IgD-negative memory B cell (primary cell): ENCODE measurements around the gene NHSL1. TPM values are rescaled to one million over a fixed set of nuclear protein-coding genes. Genes with fewer than 3 reads are reported as not detected.

Experiments
- H3K27ac Mint-ChIP-seq, 3 donors: one replicate each; pipeline ENCODE4 v1.8.0; 2020 to 2022; ENCODE audit warnings: mild to moderate bottlenecking in 3 of 3, mixed read lengths in 3 of 3, moderate library complexity in 1 of 3
- H3K27me3 Mint-ChIP-seq: one replicate; pipeline ENCODE4 v1.8.0; 2021; ENCODE audit warnings: mixed read lengths
- H3K36me3 Mint-ChIP-seq: one replicate; pipeline ENCODE4 v1.8.0; 2020; ENCODE audit warnings: mild to moderate bottlenecking, mixed read lengths
- H3K4me1 Mint-ChIP-seq, 3 donors: one replicate each; pipeline ENCODE4 v1.8.0; 2020 to 2022; ENCODE audit warnings: mixed read lengths in 3 of 3, mild to moderate bottlenecking in 1 of 3
- H3K4me3 Mint-ChIP-seq, 4 donors: one replicate each; pipeline ENCODE4 v1.8.0; 2020 to 2022; ENCODE audit warnings: mild to moderate bottlenecking in 4 of 4, mixed read lengths in 4 of 4, moderate library complexity in 3 of 4
- H3K9me3 Mint-ChIP-seq, 3 donors: one replicate each; pipeline ENCODE4 v1.8.0; 2020 to 2021; ENCODE audit warnings: mixed read lengths in 3 of 3, mild to moderate bottlenecking in 1 of 3
- polyA plus RNA-seq: library from polyadenylated mRNA; unstranded; fragments of 300-500 nt; fragmentation: Illumina TruSeq; gene quantifications from one replicate; pipeline ENCODE4 v1.2.3, GENCODE V29; 2021

The NHSL1 gene
- polyA plus RNA-seq, 1 donor from 2014 or later = not detected

GRCh38 chr6:138467901-138468300 is 31.4 kb downstream of the NHSL1 start:
- no peaks in the 10 kb centered on the region for H3K36me3 Mint-ChIP-seq
- peaks cover 1% of the 10 kb centered on the region for H3K27me3 Mint-ChIP-seq
- peak overlapping the region in 1 of 3 donors; percentile 57 for H3K27ac Mint-ChIP-seq
- H3K4me1 Mint-ChIP-seq = no peaks in the 10 kb centered on the region
- no peak overlapping the region for H3K4me3 Mint-ChIP-seq
- no peaks in the 10 kb centered on the region for H3K9me3 Mint-ChIP-seq

- H3K27me3 Mint-ChIP-seq = no peaks in the 10 kb centered on the region
- no peaks in the 10 kb centered on the region for H3K4me1 Mint-ChIP-seq
- H3K36me3 Mint-ChIP-seq = no peaks in the 10 kb centered on the region
- H3K27ac Mint-ChIP-seq = peak overlapping the region in 1 of 3 donors; percentile 27
- H3K4me3 Mint-ChIP-seq = no peak overlapping the region
- H3K9me3 Mint-ChIP-seq = peaks cover 0 to 2% (median 0%) of the 10 kb centered on the region in 3 donors
These were observed 34.2 kb downstream of the NHSL1 start for GRCh38 chr6:138465007-138465645.

GRCh38 chr6:138464085-138464484 is 35.2 kb downstream of the NHSL1 start:
- H3K27me3 Mint-ChIP-seq = no peaks in the 10 kb centered on the region
- H3K36me3 Mint-ChIP-seq = no peaks in the 10 kb centered on the region
- H3K27ac Mint-ChIP-seq = peak overlapping the region in 1 of 3 donors; percentile 7
- H3K9me3 Mint-ChIP-seq = peaks cover 0 to 2% (median 0%) of the 10 kb centered on the region in 3 donors
- H3K4me1 Mint-ChIP-seq = no peaks in the 10 kb centered on the region
- H3K4me3 Mint-ChIP-seq = no peak overlapping the region

- Mint-ChIP-seq H3K4me1 (peaks cover 0 to 4% (median 0%) of the 10 kb centered on the region in 3 donors), H3K9me3 (peaks cover 0 to 2% (median 0%) of the 10 kb centered on the region in 3 donors), H3K27ac (no peak overlapping the region), H3K4me3 (no peak overlapping the region), H3K36me3 (peaks cover 1% of the 10 kb centered on the region), H3K27me3 (peaks cover 3% of the 10 kb centered on the region)
These were observed 37.6 kb downstream of the NHSL1 start for GRCh38 chr6:138461647-138462046.

GRCh38 chr6:138456401-138456790 is 42.9 kb downstream of the NHSL1 start:
- Mint-ChIP-seq H3K9me3 (peaks cover 0 to 2% (median 0%) of the 10 kb centered on the region in 3 donors), H3K27ac (peak overlapping the region in 1 of 3 donors; percentile 25), H3K4me3 (peak overlapping the region in 2 of 4 donors; percentile 79 to 90), H3K36me3 (peaks cover 1% of the 10 kb centered on the region), H3K4me1 (peaks cover 9 to 19% (median 17%) of the 10 kb centered on the region in 3 donors), H3K27me3 (peaks cover 3% of the 10 kb centered on the region)

- H3K9me3 Mint-ChIP-seq = no peaks in the 10 kb centered on the region
- H3K4me1 Mint-ChIP-seq = peaks cover 9 to 19% (median 17%) of the 10 kb centered on the region in 3 donors
- peak overlapping the region in 1 of 3 donors; percentile 25 for H3K27ac Mint-ChIP-seq
- H3K27me3 Mint-ChIP-seq = peaks cover 6% of the 10 kb centered on the region
- H3K36me3 Mint-ChIP-seq = peaks cover 1% of the 10 kb centered on the region
- H3K4me3 Mint-ChIP-seq = peak overlapping the region in 3 of 4 donors; percentile 38 to 90 (median 79)
These were observed 43.4 kb downstream of the NHSL1 start for GRCh38 chr6:138455746-138456400.

- H3K4me1 Mint-ChIP-seq = peaks cover 9 to 21% (median 17%) of the 10 kb centered on the region in 3 donors
- peaks cover 6% of the 10 kb centered on the region for H3K27me3 Mint-ChIP-seq
- no peak overlapping the region for H3K27ac Mint-ChIP-seq
- H3K36me3 Mint-ChIP-seq = peaks cover 1% of the 10 kb centered on the region
- H3K9me3 Mint-ChIP-seq = no peaks in the 10 kb centered on the region
- H3K4me3 Mint-ChIP-seq = peak overlapping the region in 2 of 4 donors; percentile 79 to 90
These were observed 44.1 kb downstream of the NHSL1 start for GRCh38 chr6:138454981-138455706.

GRCh38 chr6:138451043-138451442 is 48.3 kb downstream of the NHSL1 start:
- H3K27ac Mint-ChIP-seq = no peak overlapping the region
- H3K4me1 Mint-ChIP-seq = peaks cover 3 to 15% (median 7%) of the 10 kb centered on the region in 3 donors
- no peak overlapping the region for H3K4me3 Mint-ChIP-seq
- H3K9me3 Mint-ChIP-seq = no peaks in the 10 kb centered on the region
- H3K36me3 Mint-ChIP-seq = peaks cover 2% of the 10 kb centered on the region
- peaks cover 5% of the 10 kb centered on the region for H3K27me3 Mint-ChIP-seq

- Mint-ChIP-seq H3K27me3 (peaks cover 5% of the 10 kb centered on the region), H3K4me1 (peaks cover 0 to 9% (median under 1%) of the 10 kb centered on the region in 3 donors), H3K27ac (no peak overlapping the region), H3K36me3 (peaks cover 2% of the 10 kb centered on the region), H3K9me3 (no peaks in the 10 kb centered on the region), H3K4me3 (no peak overlapping the region)
These were observed 48.8 kb downstream of the NHSL1 start for GRCh38 chr6:138450445-138450844.

GRCh38 chr6:138446821-138447220 is 52.5 kb downstream of the NHSL1 start:
- H3K27me3 Mint-ChIP-seq = peaks cover 5% of the 10 kb centered on the region
- H3K4me3 Mint-ChIP-seq = no peak overlapping the region
- H3K36me3 Mint-ChIP-seq = peaks cover 2% of the 10 kb centered on the region
- no peaks in the 10 kb centered on the region for H3K9me3 Mint-ChIP-seq
- H3K27ac Mint-ChIP-seq = no peak overlapping the region
- peaks cover 0 to 2% (median 0%) of the 10 kb centered on the region in 3 donors for H3K4me1 Mint-ChIP-seq

- Mint-ChIP-seq H3K36me3 (peaks cover 2% of the 10 kb centered on the region), H3K27ac (no peak overlapping the region), H3K4me1 (no peaks in the 10 kb centered on the region), H3K4me3 (no peak overlapping the region), H3K27me3 (peaks cover 4% of the 10 kb centered on the region), H3K9me3 (no peaks in the 10 kb centered on the region)
These were observed 55.3 kb downstream of the NHSL1 start for GRCh38 chr6:138443979-138444378.

- H3K4me1 Mint-ChIP-seq = no peaks in the 10 kb centered on the region
- no peak overlapping the region for H3K4me3 Mint-ChIP-seq
- H3K27me3 Mint-ChIP-seq = peaks cover 4% of the 10 kb centered on the region
- H3K9me3 Mint-ChIP-seq = no peaks in the 10 kb centered on the region
- H3K36me3 Mint-ChIP-seq = no peaks in the 10 kb centered on the region
- no peak overlapping the region for H3K27ac Mint-ChIP-seq
These were observed 56.6 kb downstream of the NHSL1 start for GRCh38 chr6:138442663-138443062.

- no peak overlapping the region for H3K4me3 Mint-ChIP-seq
These were observed 57.3 kb downstream of the NHSL1 start for GRCh38 chr6:138441965-138442364.

GRCh38 chr6:138440758-138441357 is 58.4 kb downstream of the NHSL1 start:
- Mint-ChIP-seq H3K27ac (no peak overlapping the region), H3K4me1 (no peaks in the 10 kb centered on the region), H3K4me3 (no peak overlapping the region), H3K9me3 (no peaks in the 10 kb centered on the region), H3K36me3 (no peaks in the 10 kb centered on the region), H3K27me3 (peaks cover 1% of the 10 kb centered on the region)

More at GRCh38 chr6:138441965-138442364, 57.3 kb downstream of the NHSL1 start:
- Mint-ChIP-seq H3K9me3 (no peaks in the 10 kb centered on the region), H3K4me1 (no peaks in the 10 kb centered on the region), H3K27me3 (peaks cover 4% of the 10 kb centered on the region), H3K27ac (no peak overlapping the region), H3K36me3 (no peaks in the 10 kb centered on the region)

GRCh38 chr6:138440296-138440695 is 59.0 kb downstream of the NHSL1 start:
- Mint-ChIP-seq H3K27ac (peak overlapping the region in 1 of 3 donors; percentile 9), H3K4me1 (no peaks in the 10 kb centered on the region), H3K36me3 (no peaks in the 10 kb centered on the region)

More at GRCh38 chr6:138440296-138440695, 59.0 kb downstream of the NHSL1 start:
- no peak overlapping the region for H3K4me3 Mint-ChIP-seq
- H3K9me3 Mint-ChIP-seq = no peaks in the 10 kb centered on the region
- H3K27me3 Mint-ChIP-seq = peaks cover 1% of the 10 kb centered on the region
